ENCODE results near the gene PCSK9. TPM values are rescaled to one million over a fixed set of nuclear protein-coding genes. Genes with fewer than 3 reads are reported as not detected.

Gene PCSK9
- total RNA-seq, 3 donors from 2014 or later = 0.15 to 0.16 TPM; not detected in 1

GRCh38 chr1:55057270-55057955 is 18.1 kb downstream of the PCSK9 start:
- TF ChIP-seq, protein P1, sequence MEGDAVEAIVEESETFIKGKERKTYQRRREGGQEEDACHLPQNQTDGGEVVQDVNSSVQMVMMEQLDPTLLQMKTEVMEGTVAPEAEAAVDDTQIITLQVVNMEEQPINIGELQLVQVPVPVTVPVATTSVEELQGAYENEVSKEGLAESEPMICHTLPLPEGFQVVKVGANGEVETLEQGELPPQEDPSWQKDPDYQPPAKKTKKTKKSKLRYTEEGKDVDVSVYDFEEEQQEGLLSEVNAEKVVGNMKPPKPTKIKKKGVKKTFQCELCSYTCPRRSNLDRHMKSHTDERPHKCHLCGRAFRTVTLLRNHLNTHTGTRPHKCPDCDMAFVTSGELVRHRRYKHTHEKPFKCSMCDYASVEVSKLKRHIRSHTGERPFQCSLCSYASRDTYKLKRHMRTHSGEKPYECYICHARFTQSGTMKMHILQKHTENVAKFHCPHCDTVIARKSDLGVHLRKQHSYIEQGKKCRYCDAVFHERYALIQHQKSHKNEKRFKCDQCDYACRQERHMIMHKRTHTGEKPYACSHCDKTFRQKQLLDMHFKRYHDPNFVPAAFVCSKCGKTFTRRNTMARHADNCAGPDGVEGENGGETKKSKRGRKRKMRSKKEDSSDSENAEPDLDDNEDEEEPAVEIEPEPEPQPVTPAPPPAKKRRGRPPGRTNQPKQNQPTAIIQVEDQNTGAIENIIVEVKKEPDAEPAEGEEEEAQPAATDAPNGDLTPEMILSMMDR (IDR thresholded peaks at IDR 0.05) = no peak
- no peak for TF ChIP-seq POLR2A (IDR thresholded peaks at IDR 0.05)
- TF ChIP-seq POLR2AphosphoS5 (IDR thresholded peaks at IDR 0.05) = no peak
- intact Hi-C loops (cut with DNase I; ENCODE audit: low total_unique reads) = no loop called here
- peak in 1 of 2 donors; percentile 43 for DNase-seq (ENCODE audit: low spot score in 2 of 2)
- H3K4me3 ChIP-seq = no peak overlapping the region
- H3K27me3 ChIP-seq = no peaks in the 10 kb centered on the region
- no peaks in the 10 kb centered on the region for H3K9me3 ChIP-seq
- H3K4me1 ChIP-seq = no peaks in the 10 kb centered on the region
- H3K27ac ChIP-seq = no peak overlapping the region
- H3K36me3 ChIP-seq = no peaks in the 10 kb centered on the region

DNA sequence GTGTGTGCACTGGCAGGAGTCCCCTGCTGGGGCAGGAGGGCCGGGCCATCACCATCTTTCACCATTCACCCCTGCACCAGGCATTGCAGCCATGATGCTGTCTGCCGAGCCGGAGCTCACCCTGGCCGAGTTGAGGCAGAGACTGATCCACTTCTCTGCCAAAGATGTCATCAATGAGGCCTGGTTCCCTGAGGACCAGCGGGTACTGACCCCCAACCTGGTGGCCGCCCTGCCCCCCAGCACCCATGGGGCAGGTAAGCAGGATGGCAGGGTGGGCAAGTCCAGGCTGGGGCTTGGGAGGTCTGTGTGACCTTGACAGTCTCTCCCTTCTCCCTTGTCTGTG is 18.6 kb downstream of the PCSK9 start:
- Histone ChIP-seq H3K4me3 (no peak overlapping the region), H3K36me3 (no peaks in the 10 kb centered on the region), H3K4me1 (no peaks in the 10 kb centered on the region), H3K9me3 (no peaks in the 10 kb centered on the region), H3K27me3 (no peaks in the 10 kb centered on the region), H3K27ac (no peak overlapping the region)
- peak in 1 of 2 donors; percentile 43 for DNase-seq (ENCODE audit: low spot score in 2 of 2)
- intact Hi-C loops (cut with DNase I; ENCODE audit: low total_unique reads) = no loop called here
- TF ChIP-seq, protein P1 (IDR thresholded peaks at IDR 0.05) = no peak
- TF ChIP-seq POLR2AphosphoS5 (IDR thresholded peaks at IDR 0.05) (no peak), POLR2A (IDR thresholded peaks at IDR 0.05) (no peak)

DNA sequence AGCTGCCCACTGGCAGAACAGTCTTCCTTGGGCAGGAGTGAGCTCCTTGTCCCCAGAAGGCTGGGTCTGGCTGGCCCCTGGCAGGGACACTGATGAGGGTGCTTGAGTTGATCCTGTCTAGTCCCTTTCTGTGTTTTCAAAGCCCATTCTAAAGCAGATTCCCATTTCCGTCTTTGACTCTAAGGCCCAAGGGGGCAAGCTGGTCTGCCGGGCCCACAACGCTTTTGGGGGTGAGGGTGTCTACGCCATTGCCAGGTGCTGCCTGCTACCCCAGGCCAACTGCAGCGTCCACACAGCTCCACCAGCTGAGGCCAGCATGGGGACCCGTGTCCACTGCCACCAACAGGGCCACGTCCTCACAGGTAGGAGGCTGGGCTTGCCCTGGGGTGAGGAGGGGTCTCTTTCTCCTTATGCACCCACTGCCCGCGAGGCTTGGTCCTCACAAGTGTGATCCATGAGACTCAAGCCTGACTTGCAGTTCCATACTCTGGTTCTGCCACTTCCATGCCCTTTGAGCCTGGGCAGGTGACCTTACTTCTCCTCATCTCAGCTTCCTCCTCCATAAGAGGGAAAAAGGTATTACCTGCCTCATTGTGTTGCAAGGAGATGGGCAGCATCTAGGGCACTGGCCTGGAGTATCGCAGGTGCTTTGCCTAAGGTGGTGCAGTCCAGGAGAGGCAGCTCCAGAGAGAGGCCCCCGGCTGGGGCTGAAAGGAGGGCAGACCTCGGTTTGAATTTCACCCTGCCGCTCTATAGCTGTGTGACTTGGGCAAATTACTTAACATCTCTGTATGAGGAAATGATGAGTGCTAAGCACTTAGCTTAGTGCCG is 20.2 kb downstream of the PCSK9 start:
- Histone ChIP-seq H3K36me3 (no peaks in the 10 kb centered on the region), H3K27ac (no peak overlapping the region), H3K27me3 (no peaks in the 10 kb centered on the region), H3K4me3 (no peak overlapping the region), H3K9me3 (no peaks in the 10 kb centered on the region), H3K4me1 (peaks cover 0 to under 1% of the 10 kb centered on the region in 2 donors)
- TF ChIP-seq POLR2AphosphoS5 (IDR thresholded peaks at IDR 0.05) (no peak), POLR2A (IDR thresholded peaks at IDR 0.05) (no peak)
- TF ChIP-seq, protein P1 (IDR thresholded peaks at IDR 0.05) = no peak
- peak in 1 of 2 donors; percentile 48 for DNase-seq (ENCODE audit: low spot score in 2 of 2)
- intact Hi-C loops (cut with DNase I; ENCODE audit: low total_unique reads) = loop anchor here (5.0 kb wide), 1 partner anchor 1653 kb away; no protein-coding TSS in a partner anchor

- TF ChIP-seq POLR2A (IDR thresholded peaks at IDR 0.05) (no peak), POLR2AphosphoS5 (IDR thresholded peaks at IDR 0.05) (no peak)
- TF ChIP-seq, protein P1 (IDR thresholded peaks at IDR 0.05) = no peak
- Histone ChIP-seq H3K4me3 (no peak overlapping the region), H3K9me3 (no peaks in the 10 kb centered on the region), H3K36me3 (no peaks in the 10 kb centered on the region), H3K4me1 (peaks cover 0 to 8% of the 10 kb centered on the region in 2 donors), H3K27ac (no peak overlapping the region), H3K27me3 (no peaks in the 10 kb centered on the region)
- peak in 1 of 2 donors; percentile 45 for DNase-seq (ENCODE audit: low spot score in 2 of 2)
- intact Hi-C loops (cut with DNase I; ENCODE audit: low total_unique reads) = loop anchor here (5.0 kb wide), 1 partner anchor 1652 kb away; no protein-coding TSS in a partner anchor
Observed at GRCh38 chr1:55060133-55060999, 21.0 kb downstream of the PCSK9 start.
